G401.6 (cell line): Measurements from ENCODE around the gene ITGA6.

Source experiments
- FAIRE-seq: peaks from 2 replicates; lab custom pipeline; 2012; peaks lifted over from hg19 to GRCh38; lab: Jason Lieb, UNC

Gene ITGA6

GRCh38 chr2:172465417-172466334 is 38.3 kb downstream of the ITGA6 start:
- peak; percentile 94 for FAIRE-seq

- FAIRE-seq, result no peak
Measured at GRCh38 chr2:172467382-172467781, 40.0 kb downstream of the ITGA6 start.

- no peak for FAIRE-seq
Measured at GRCh38 chr2:172470958-172471922, 43.9 kb downstream of the ITGA6 start.

GRCh38 chr2:172472446-172473033 is 45.2 kb downstream of the ITGA6 start:
- no peak for FAIRE-seq

- FAIRE-seq, result no peak
Measured at GRCh38 chr2:172473167-172473566, 45.8 kb downstream of the ITGA6 start.

GRCh38 chr2:172478353-172478752 is 51.0 kb downstream of the ITGA6 start:
- FAIRE-seq, result no peak

- FAIRE-seq, result no peak
Measured at GRCh38 chr2:172480301-172481218, 53.2 kb downstream of the ITGA6 start.

- FAIRE-seq, result no peak
Measured at GRCh38 chr2:172481507-172482262, 54.3 kb downstream of the ITGA6 start.

GRCh38 chr2:172484253-172484652 is 56.9 kb downstream of the ITGA6 start:
- peak; percentile 36 for FAIRE-seq

- no peak for FAIRE-seq
Measured at GRCh38 chr2:172484706-172485105, 57.3 kb downstream of the ITGA6 start.

GRCh38 chr2:172488556-172488955 is 61.2 kb downstream of the ITGA6 start:
- FAIRE-seq, result no peak

GRCh38 chr2:172489681-172490080 is 62.3 kb downstream of the ITGA6 start:
- FAIRE-seq, result no peak

GRCh38 chr2:172496160-172496608 is 68.8 kb downstream of the ITGA6 start:
- FAIRE-seq, result no peak

GRCh38 chr2:172507199-172507598 is 79.8 kb downstream of the ITGA6 start:
- FAIRE-seq, result no peak

- FAIRE-seq, result no peak
Measured at GRCh38 chr2:172510088-172510487, 82.7 kb downstream of the ITGA6 start.

- FAIRE-seq, result no peak
Measured at GRCh38 chr2:172510548-172510947, 83.2 kb downstream of the ITGA6 start.

- FAIRE-seq, result no peak
Measured at GRCh38 chr2:172512810-172513523, 85.6 kb downstream of the ITGA6 start.

GRCh38 chr2:172513524-172513900 is 86.1 kb downstream of the ITGA6 start:
- no peak for FAIRE-seq

- FAIRE-seq, result no peak
Measured at GRCh38 chr2:172513935-172514586, 86.7 kb downstream of the ITGA6 start.
